GM19438 (cell line): ENCODE measurements around the gene CCR1.

Source experiments
- ATAC-seq: cut with Tn5 transposase; IDR thresholded peaks from one replicate; pipeline ENCODE4 v1.9.1; 2021; ENCODE audit warnings: low read depth; ENCODE audit not compliant: unreplicated experiment

The CCR1 gene

GRCh38 chr3:46208167-46208704 is at the start of gene CCR1:
Gene CCR1, minus strand, starts transcription at chr3:46208313. Its CDS starts 4,000 bp downstream, at chr3:46204313.
- peak; percentile 80 for ATAC-seq

- ATAC-seq = no peak
Observed at GRCh38 chr3:46252980-46253379, 44.9 kb upstream of the CCR1 start.

DNA sequence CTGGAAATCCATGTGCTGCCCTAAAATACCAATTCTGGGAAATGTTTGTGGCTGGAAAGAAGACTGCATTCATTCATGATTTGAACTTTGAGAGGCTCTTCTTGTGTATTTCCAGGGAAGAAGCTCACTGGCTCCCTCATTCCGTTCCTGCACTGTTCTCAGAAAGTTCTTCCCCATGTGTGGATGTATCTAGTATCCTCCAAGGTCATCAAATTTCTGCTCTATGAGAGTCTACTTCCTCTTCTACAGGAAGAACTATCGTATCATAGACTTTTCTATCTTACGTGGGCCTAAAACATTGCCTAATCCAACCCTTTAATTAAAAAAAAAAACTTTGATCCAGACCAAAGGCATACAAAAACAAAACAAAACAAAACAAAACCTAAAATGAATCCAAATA is 37.0 kb upstream of the CCR1 start:
- ATAC-seq = no peak

DNA sequence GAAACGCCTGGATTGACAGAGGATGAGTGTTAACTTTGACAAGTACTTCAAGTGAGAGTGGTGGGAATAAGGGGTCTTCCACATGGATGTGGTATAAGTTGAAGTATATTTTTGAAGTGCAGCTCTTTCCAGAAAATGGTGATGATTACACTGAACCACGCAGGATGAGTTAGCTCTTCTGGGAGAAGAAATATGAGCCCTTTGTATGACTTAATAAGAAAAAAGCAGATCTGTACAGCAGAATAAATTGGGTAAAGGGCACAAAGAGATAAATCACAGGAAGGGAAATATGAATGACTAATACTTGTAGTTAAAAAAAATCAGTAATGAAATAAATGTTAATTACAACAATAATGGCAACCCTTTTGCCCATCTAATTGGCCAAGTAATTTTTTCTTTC is 35.4 kb upstream of the CCR1 start:
- ATAC-seq = no peak

DNA sequence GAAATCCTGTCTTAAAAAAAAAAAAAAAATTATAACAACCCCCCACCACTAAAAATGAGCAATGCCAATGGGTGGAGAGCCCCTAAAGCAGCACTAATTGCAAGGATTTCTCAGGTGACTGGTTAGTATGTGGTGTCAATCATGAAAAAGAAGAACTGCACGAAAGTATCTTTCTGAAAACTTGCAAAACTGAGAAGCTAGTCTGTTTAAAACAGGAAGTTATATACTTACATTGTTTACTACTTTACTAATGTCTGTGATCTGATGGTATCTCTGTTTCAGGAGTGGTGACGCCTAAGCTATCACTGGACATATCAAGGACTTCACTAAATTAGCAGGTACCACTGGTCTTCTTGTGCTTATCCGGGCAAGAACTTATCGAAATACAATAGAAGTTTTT is 34.0 kb upstream of the CCR1 start, which contains the start of gene CCR3:
TSS of gene CCR3 (plus strand) at position 341 of the 400 bp plus-strand sequence. CDS start 22,699 bp downstream, outside the sequence.
- ATAC-seq = no peak

GRCh38 chr3:46239952-46240351 is 31.8 kb upstream of the CCR1 start:
- no peak for ATAC-seq

DNA sequence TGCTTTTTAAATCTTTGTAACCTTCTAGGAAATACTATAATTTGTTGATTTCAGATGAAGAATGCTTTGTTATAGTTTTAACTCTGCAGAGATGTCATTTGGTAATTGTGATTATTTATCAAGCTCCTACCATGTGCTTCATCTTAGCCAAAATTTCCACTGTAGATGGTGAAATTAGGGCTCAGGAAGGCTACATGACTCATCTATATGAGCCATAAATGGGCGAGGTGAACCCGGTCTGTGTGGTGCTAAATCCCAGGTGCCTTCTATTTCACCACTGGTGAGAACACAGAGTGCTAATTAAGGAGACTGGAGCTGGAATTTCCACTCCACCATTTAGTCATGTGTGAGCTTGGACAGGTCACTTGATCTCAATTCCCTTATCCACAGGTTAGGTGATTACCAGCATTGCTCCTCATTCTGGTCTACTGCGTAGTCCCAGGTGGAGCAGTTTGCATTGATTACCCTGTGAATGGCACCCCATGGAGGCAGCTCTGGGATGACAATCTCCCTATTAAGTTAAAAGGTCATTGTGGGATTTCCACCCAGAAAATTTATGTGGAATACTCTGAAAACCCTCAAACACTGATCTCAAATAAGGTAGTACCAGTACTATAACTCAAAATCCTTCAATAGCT is 31.3 kb upstream of the CCR1 start:
- ATAC-seq = no peak

- ATAC-seq = no peak
Observed at GRCh38 chr3:46238386-46238785, 30.3 kb upstream of the CCR1 start.

DNA sequence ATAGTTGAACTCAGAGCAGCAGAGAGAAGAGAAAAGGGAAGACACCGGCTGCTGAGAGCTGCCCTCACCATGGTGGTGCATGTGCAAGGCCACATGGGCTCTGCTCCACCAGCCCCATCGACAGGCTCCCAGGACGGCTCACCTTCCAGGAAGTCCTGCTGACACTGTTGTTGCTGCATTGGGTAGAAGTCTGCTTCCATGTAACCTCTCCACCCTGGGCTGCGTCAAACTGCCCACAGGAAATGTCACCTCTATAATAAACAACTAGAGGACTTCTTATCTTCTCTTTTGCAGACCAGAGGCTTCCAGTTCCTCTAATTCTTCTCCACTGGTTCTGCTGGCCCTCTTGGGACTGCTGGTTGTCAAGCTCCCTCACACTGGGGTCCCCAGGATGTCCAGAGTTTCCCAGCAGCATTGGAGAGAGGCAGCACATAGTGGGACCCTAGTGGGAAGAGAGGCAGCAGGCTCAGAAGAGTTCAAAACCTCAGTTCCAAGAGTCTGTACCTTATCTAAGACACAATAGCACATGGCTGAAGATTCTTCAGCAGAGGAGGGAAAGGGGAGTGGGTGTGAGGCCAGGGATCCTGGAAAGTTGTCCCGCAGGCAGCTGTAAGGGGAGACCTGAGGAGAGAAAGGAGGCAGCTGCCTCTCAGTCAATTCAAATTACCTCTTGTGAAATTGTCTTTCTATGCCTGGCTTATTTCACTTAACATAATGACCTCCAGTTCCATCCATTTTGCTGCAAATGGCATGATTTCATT is 28.4 kb upstream of the CCR1 start:
- ATAC-seq = no peak

GRCh38 chr3:46235425-46235824 is 27.3 kb upstream of the CCR1 start:
- no peak for ATAC-seq

DNA sequence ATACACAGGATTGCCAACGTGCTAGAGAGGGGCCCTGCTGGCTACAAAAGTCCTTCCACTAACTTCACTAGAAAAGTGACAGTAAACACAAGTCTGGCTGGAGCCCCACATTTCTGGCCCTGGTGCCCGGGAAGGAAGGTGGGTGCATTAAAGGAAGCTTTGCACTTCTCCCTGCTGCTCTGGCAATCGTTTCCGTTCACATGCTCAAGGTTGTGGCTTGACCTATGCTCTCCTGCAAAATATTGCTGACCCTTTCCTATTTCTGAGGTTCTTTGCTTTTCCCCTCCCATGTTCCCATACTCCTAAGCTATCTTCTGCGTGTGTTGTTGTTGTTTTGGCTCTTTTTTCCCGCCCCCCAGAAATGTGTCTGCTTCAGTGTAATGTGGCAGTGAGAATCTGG is 25.1 kb upstream of the CCR1 start:
- ATAC-seq = no peak

DNA sequence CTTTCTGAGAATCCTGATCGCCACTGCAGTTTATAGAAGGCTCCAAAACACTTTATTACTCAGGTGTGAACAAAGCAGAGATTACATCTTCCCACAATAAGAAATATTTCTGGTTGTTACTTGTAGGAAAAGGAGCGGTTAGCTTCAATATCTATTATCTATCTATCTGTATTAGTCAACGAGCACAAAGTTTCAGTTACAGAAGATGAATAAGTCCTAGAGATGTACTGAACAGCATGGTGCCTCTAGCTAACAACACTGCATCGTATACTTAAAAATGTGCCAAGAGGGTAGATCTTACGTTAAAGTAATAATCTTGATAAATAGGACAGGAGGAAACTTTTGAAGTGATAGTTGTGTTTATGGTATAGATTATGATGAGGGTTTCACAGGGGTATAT is 23.2 kb upstream of the CCR1 start:
- ATAC-seq = no peak

GRCh38 chr3:46228260-46229242 is 20.4 kb upstream of the CCR1 start:
- no peak for ATAC-seq

DNA sequence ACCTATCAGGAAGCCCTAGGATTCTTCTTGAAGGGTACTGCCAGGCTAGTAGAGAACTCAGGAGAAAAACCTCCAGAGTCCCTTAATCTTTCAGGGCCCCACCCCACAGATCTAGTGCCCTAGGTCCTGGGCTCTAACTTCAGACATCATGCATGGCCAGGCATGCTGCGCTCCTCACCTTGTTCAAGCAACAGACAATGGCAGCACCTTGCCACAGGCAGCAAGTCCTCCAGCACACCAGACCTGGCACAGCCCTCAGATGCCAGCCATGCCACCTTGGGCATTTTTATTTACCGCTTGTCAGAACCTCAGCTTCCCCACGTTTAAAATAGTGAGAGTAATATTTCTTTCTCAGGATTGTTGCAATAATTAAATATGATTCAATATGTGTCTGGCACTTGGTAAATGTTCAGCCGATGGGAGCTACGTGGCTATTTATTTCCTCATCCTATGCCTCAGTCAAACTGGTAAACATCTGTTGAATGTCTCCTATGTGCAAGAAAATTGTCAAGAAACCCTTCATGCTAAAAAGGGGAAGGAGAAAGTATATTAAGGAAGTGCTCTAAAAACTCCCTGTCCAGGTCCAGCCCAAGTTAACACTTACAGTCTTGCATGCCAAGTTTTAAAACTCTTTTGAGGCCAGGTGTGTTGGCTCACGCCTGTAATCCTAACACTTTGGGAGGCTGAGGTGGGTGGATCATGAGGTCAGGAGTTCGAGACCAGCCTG is 14.5 kb upstream of the CCR1 start:
- ATAC-seq = no peak

DNA sequence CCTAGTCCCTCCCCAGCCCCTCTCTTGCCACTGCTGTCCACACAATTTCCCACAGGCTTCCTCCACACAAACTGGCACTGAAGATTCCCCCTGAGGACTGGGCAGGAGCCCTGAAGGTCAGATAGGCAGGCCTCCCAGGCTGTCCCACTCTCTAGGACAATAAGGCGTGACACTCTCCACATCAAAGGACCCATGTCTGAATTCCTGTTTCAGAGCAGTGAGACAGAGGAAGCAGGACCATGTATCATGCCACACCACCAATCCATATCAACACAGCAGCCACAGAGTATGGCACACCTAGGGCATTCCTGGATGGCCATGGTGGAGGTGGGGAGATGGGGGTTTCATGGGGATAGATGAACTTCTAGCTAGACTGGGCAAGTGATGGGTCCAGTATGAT is 13.8 kb upstream of the CCR1 start:
- ATAC-seq = no peak

- no peak for ATAC-seq
Observed at GRCh38 chr3:46221391-46221790, 13.3 kb upstream of the CCR1 start.

GRCh38 chr3:46218196-46218709 is 10.1 kb upstream of the CCR1 start:
- no peak for ATAC-seq

DNA sequence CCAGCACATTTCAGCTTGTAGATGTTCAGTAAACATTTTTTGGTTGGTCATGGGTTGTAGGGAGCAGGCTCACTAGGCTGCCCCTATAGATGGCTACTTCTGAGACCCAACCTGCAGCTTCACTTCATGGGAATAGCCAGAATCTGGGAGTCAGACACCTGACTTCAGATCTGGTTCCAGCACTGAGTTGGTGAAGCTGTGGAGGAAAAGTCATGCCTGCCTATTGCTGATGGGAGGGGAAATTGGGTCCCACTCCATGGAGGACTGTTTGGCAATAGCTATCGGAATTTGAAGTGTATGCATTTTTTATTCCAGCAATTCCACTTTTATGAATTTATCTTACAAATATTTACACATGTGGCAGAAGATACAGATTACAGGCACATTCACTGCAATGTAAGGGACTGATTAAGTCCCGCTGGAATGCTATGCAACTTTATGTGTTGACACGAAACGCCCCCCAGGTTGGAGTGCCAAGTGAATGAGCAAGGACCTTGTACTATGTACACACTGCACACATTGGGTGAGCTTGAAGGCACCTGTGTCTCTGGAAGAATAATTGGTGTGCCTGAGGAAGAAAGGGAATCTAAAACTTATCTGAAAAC is 7.8 kb upstream of the CCR1 start:
- ATAC-seq = no peak

- no peak for ATAC-seq
Observed at GRCh38 chr3:46214751-46215352, 6.7 kb upstream of the CCR1 start.
